Measurements from ENCODE around the gene VPS39. TPM values are rescaled to one million over a fixed set of nuclear protein-coding genes. Genes with fewer than 3 reads are reported as not detected.
A peak's percentile ranks its signal among the peaks of the same experiment; 100 is the strongest.
"Not testable (repeated sequence)": the region's sequence is repeated elsewhere in the genome, so short reads cannot be mapped to it uniquely, and the experiment has no call there.

The VPS39 gene
- total RNA-seq, 5 donors from 2014 or later (not counting 1 experiment from before 2014, with no cell fraction given): 98.5 to 113 (median 101) TPM

DNA sequence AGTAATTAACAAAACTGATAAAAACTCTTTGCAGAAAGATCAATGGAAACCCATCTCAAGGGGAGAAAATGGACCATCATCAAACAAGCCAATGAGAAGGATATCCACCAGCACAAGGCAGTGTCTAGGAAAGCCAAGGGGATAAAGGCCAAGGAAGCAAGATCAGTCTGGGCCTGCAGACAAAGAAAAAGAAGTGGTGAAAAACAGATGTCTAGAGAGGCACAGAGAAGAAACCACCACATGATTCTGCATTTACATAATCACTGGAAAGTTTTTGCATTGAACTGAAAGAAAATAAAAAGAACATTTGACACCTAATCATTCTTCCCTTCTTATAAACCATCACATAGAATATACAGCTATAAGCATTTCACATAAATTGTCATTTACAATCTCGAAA lies 23.0 kb upstream of the VPS39 start:
- no peak for ATAC-seq (replicated peaks in 1 of 4)
- 100% methylated on average over 1 of the region's 1 CpG for WGBS (ENCODE audit: insufficient coverage)
- H3K4me1 Mint-ChIP-seq: no peaks in the 10 kb centered on the region
- peaks cover 49% of the 10 kb centered on the region for H3K36me3 Mint-ChIP-seq
- ChIA-PET CTCF (interaction anchor here in 1 of 2 donors (0.6 to 0.7 kb wide), 2 partner anchors 13 to 1228 kb away, joined by 3 read pairs; no protein-coding TSS in a partner anchor), POLR2A (no interaction called here)
- H3K27ac ChIP-seq (ENCODE audit: low read length): no peak overlapping the region
- H3K27ac Mint-ChIP-seq: peak overlapping the region in 1 of 2 donors; percentile 65
- no peak overlapping the region for H3K4me3 ChIP-seq (ENCODE audit: control insufficient read depth in 1 of 2, extremely low read depth in 1 of 2, low read length in 1 of 2)
- H3K36me3 ChIP-seq (ENCODE audit: control insufficient read depth in 2 of 2, extremely low read depth in 1 of 2, insufficient read depth in 1 of 2, low read length in 1 of 2): peaks cover under 1 to 84% of the 10 kb centered on the region in 2 donors
- no peak for DNase-seq
- no peaks in the 10 kb centered on the region for H3K9me3 Mint-ChIP-seq
- no peaks in the 10 kb centered on the region for H3K27me3 Mint-ChIP-seq
- H3K4me1 ChIP-seq (ENCODE audit: control insufficient read depth in 1 of 2, extremely low read depth in 1 of 2, insufficient read depth in 2 of 2, low read length in 2 of 2): no peaks in the 10 kb centered on the region
- H3K9me3 ChIP-seq: no peaks in the 10 kb centered on the region
- no peak overlapping the region for H3K4me3 Mint-ChIP-seq
- no peaks in the 10 kb centered on the region for H3K27me3 ChIP-seq (replicated peaks in 1 of 2; ENCODE audit: control insufficient read depth in 2 of 2, extremely low read depth in 1 of 2, insufficient read depth in 2 of 2, low read length in 1 of 2)

DNA sequence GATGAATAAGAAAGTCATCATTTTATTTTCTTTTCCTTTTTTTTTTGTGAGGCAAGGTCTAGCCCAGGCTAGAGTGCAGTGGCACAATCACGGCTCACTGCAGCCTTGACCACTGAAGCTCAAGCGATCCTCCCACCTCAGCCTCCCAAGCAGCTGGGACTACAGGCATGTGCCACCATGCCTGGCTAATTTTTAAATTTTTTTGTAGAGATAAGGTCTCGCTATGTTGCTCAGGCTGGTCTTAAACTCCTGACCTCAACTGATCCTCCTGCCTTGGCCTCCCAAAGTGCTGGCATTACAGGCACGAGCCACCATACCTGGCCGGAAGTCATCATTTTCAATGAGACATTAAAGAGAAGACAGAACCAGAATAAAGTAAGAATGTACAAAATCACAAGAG lies 20.9 kb upstream of the VPS39 start:
- H3K36me3 ChIP-seq (ENCODE audit: control insufficient read depth in 2 of 2, extremely low read depth in 1 of 2, insufficient read depth in 1 of 2, low read length in 1 of 2): peaks cover 8 to 84% of the 10 kb centered on the region in 2 donors
- POLR2A ChIA-PET: not testable (repeated sequence)

DNA sequence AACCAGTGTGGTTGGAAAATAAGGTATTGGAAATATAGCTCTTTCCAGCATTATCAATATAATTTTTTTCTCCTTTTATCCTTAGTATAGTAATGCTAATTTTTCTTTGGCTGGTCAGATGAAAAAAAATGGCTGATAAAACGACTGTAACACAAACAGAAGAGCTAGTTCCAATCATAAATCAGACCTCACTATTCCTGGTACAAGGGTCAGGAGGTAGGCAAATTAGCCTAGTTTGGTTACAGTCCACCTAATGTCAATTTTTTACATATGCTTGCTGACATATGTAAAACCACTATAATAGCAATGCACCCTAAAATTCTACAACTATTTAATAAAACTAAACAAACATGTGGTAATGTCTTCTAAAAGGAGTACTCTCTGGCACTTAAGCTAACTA lies 19.9 kb upstream of the VPS39 start:
- H3K9me3 ChIP-seq: no peaks in the 10 kb centered on the region
- H3K36me3 ChIP-seq (ENCODE audit: control insufficient read depth in 2 of 2, extremely low read depth in 1 of 2, insufficient read depth in 1 of 2, low read length in 1 of 2): peaks cover 8 to 86% of the 10 kb centered on the region in 2 donors
- Mint-ChIP-seq H3K36me3 (peaks cover 53% of the 10 kb centered on the region), H3K4me1 (no peaks in the 10 kb centered on the region), H3K9me3 (no peaks in the 10 kb centered on the region), H3K27me3 (no peaks in the 10 kb centered on the region), H3K4me3 (no peak overlapping the region), H3K27ac (no peak overlapping the region)
- H3K27me3 ChIP-seq (replicated peaks in 1 of 2; ENCODE audit: control insufficient read depth in 2 of 2, extremely low read depth in 1 of 2, insufficient read depth in 2 of 2, low read length in 1 of 2): no peaks in the 10 kb centered on the region
- CTCF ChIA-PET: interaction anchor here in 1 of 2 donors (1.4 kb wide), 1 partner anchor 34 kb away, joined by 4 read pairs; no protein-coding TSS in a partner anchor
- DNase-seq (no peak), ATAC-seq (replicated peaks in 1 of 4) (no peak)
- POLR2A ChIA-PET: interaction anchor here (0.6 kb wide), 2 partner anchors 11 to 1821 kb away, joined by 4 to 5 read pairs; no protein-coding TSS in a partner anchor
- no peak overlapping the region for H3K27ac ChIP-seq (ENCODE audit: low read length)
- H3K4me1 ChIP-seq (ENCODE audit: control insufficient read depth in 1 of 2, extremely low read depth in 1 of 2, insufficient read depth in 2 of 2, low read length in 2 of 2): no peaks in the 10 kb centered on the region
- WGBS (ENCODE audit: insufficient coverage): no CpG with 5 or more reads among the region's 1 CpG
- H3K4me3 ChIP-seq (ENCODE audit: control insufficient read depth in 1 of 2, extremely low read depth in 1 of 2, low read length in 1 of 2): no peak overlapping the region

More for the DNA sequence above, 20.9 kb upstream of the VPS39 start:
- H3K27me3 ChIP-seq (replicated peaks in 1 of 2; ENCODE audit: control insufficient read depth in 2 of 2, extremely low read depth in 1 of 2, insufficient read depth in 2 of 2, low read length in 1 of 2); CTCF ChIA-PET; ATAC-seq (replicated peaks in 1 of 4); H3K9me3 Mint-ChIP-seq; H3K4me3 Mint-ChIP-seq; H3K4me3 ChIP-seq (ENCODE audit: control insufficient read depth in 1 of 2, extremely low read depth in 1 of 2, low read length in 1 of 2); H3K27me3 Mint-ChIP-seq; DNase-seq; H3K27ac ChIP-seq (ENCODE audit: low read length); H3K4me1 Mint-ChIP-seq; H3K4me1 ChIP-seq (ENCODE audit: control insufficient read depth in 1 of 2, extremely low read depth in 1 of 2, insufficient read depth in 2 of 2, low read length in 2 of 2); H3K9me3 ChIP-seq; H3K27ac Mint-ChIP-seq: not testable (repeated sequence)
- WGBS (ENCODE audit: insufficient coverage): 100% methylated on average over 1 of the region's 5 CpGs
- H3K36me3 Mint-ChIP-seq: peaks cover 50% of the 10 kb centered on the region

DNA sequence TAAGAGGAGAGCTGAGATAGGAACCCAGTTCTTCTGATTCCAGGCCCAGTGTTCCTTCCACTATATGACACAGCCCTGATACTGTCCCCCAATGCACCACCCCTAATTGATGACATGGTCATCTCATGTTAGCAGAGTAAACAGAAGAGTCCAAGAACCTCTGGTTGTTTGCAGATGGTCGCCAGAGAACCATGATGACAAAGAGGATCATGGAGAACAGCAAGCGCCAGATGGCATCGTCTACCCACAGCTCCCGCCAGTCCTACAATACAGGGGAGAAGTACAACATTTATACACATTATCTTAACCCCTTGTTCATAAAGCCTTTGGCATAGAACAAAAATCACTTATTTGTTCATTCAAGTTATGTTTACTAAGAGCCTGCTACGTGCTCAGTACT lies 18.5 kb upstream of the VPS39 start:
- Histone ChIP-seq H3K27ac (ENCODE audit: low read length) (no peak overlapping the region), H3K36me3 (ENCODE audit: control insufficient read depth in 2 of 2, extremely low read depth in 1 of 2, insufficient read depth in 1 of 2, low read length in 1 of 2) (peaks cover 8 to 82% of the 10 kb centered on the region in 2 donors), H3K9me3 (no peaks in the 10 kb centered on the region), H3K4me3 (ENCODE audit: control insufficient read depth in 1 of 2, extremely low read depth in 1 of 2, low read length in 1 of 2) (no peak overlapping the region), H3K27me3 (replicated peaks in 1 of 2; ENCODE audit: control insufficient read depth in 2 of 2, extremely low read depth in 1 of 2, insufficient read depth in 2 of 2, low read length in 1 of 2) (no peaks in the 10 kb centered on the region), H3K4me1 (ENCODE audit: control insufficient read depth in 1 of 2, extremely low read depth in 1 of 2, insufficient read depth in 2 of 2, low read length in 2 of 2) (no peaks in the 10 kb centered on the region)
- Mint-ChIP-seq H3K4me3 (no peak overlapping the region), H3K36me3 (peaks cover 45% of the 10 kb centered on the region), H3K4me1 (no peaks in the 10 kb centered on the region), H3K27me3 (no peaks in the 10 kb centered on the region), H3K27ac (no peak overlapping the region), H3K9me3 (no peaks in the 10 kb centered on the region)
- ChIA-PET CTCF (no interaction called here), POLR2A (no interaction called here)
- WGBS (ENCODE audit: insufficient coverage): 93% methylated on average over 4 of the region's 5 CpGs
- ATAC-seq (replicated peaks in 1 of 4): no peak
- no peak for DNase-seq

DNA sequence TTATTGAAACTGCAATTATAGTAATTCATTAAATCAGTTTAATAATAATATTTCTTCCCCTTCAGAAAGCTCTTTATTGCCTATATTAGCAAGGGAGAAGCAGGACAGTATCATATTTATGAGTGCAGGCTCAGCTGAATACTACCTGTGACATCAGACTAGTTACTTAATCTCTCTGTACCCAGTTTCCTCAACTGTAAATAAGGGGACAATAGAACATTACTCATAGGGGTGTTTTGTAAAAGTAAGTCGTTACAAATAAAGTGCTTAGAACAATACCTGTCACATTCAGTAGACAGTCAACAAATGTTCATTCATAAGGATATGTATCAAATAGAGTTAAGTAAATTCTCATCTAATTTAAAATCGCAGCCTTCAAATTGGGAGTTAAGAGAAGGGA lies 12.1 kb upstream of the VPS39 start:
- DNase-seq (no peak), ATAC-seq (replicated peaks in 1 of 4) (no peak)
- CTCF ChIA-PET: no interaction called here
- Mint-ChIP-seq H3K27me3 (no peaks in the 10 kb centered on the region), H3K4me3 (no peak overlapping the region), H3K36me3 (peaks cover 47% of the 10 kb centered on the region), H3K4me1 (no peaks in the 10 kb centered on the region), H3K27ac (no peak overlapping the region), H3K9me3 (no peaks in the 10 kb centered on the region)
- H3K27me3 ChIP-seq (replicated peaks in 1 of 2; ENCODE audit: control insufficient read depth in 2 of 2, extremely low read depth in 1 of 2, insufficient read depth in 2 of 2, low read length in 1 of 2): no peaks in the 10 kb centered on the region
- no peak overlapping the region for H3K4me3 ChIP-seq (ENCODE audit: control insufficient read depth in 1 of 2, extremely low read depth in 1 of 2, low read length in 1 of 2)
- WGBS (ENCODE audit: insufficient coverage): no CpG with 5 or more reads among the region's 2 CpGs
- POLR2A ChIA-PET: no interaction called here
- no peaks in the 10 kb centered on the region for H3K4me1 ChIP-seq (ENCODE audit: control insufficient read depth in 1 of 2, extremely low read depth in 1 of 2, insufficient read depth in 2 of 2, low read length in 2 of 2)
- no peak overlapping the region for H3K27ac ChIP-seq (ENCODE audit: low read length)
- peaks cover 0 to 58% of the 10 kb centered on the region in 2 donors for H3K36me3 ChIP-seq (ENCODE audit: control insufficient read depth in 2 of 2, extremely low read depth in 1 of 2, insufficient read depth in 1 of 2, low read length in 1 of 2)
- H3K9me3 ChIP-seq: no peaks in the 10 kb centered on the region

DNA sequence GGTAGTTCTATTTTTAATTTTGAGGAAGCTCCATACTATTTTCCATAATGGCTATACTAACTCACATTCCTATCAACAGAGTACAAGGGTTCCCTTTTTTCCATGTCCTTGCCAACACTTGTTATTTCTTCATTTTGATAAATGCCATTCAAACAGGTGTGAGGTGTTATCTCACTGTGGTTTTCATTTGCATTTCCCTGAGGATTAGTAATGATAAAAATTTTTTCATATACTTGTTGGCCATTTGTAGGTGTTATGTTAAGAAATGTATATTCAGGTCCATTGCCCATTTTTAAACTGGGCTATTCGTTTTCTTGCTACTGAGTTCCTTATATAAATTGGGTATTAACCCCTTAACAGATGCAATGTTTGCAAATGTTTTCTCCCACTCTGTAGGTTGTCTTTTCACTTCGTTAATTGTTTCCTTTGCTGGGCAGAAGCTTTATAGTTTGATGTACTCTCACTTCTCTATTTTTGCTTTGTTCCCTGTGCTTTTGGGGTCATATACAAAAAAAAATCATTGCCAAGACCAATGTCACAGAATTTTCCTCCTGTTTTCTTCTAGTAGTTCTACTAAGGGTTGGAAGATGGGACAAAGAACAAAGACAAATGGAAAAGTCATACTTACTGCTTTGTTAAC lies 11.0 kb upstream of the VPS39 start:
- peaks cover 4 to 49% of the 10 kb centered on the region in 2 donors for H3K36me3 ChIP-seq (ENCODE audit: control insufficient read depth in 2 of 2, extremely low read depth in 1 of 2, insufficient read depth in 1 of 2, low read length in 1 of 2)
- H3K4me1 ChIP-seq (ENCODE audit: control insufficient read depth in 1 of 2, extremely low read depth in 1 of 2, insufficient read depth in 2 of 2, low read length in 2 of 2): no peaks in the 10 kb centered on the region
- no peak overlapping the region for H3K4me3 Mint-ChIP-seq
- no peak for ATAC-seq (replicated peaks in 1 of 4)
- DNase-seq: no peak
- H3K9me3 Mint-ChIP-seq: no peaks in the 10 kb centered on the region
- CTCF ChIA-PET: no interaction called here
- no CpG with 5 or more reads among the region's 2 CpGs for WGBS (ENCODE audit: insufficient coverage)
- POLR2A ChIA-PET: interaction anchor here in 1 of 2 donors (0.6 kb wide), 1 partner anchor 1296 kb away, joined by 3 read pairs; no protein-coding TSS in a partner anchor
- no peaks in the 10 kb centered on the region for H3K27me3 ChIP-seq (replicated peaks in 1 of 2; ENCODE audit: control insufficient read depth in 2 of 2, extremely low read depth in 1 of 2, insufficient read depth in 2 of 2, low read length in 1 of 2)
- H3K27me3 Mint-ChIP-seq: no peaks in the 10 kb centered on the region
- H3K27ac ChIP-seq (ENCODE audit: low read length): no peak overlapping the region
- peaks cover 41% of the 10 kb centered on the region for H3K36me3 Mint-ChIP-seq
- H3K4me3 ChIP-seq (ENCODE audit: control insufficient read depth in 1 of 2, extremely low read depth in 1 of 2, low read length in 1 of 2): no peak overlapping the region
- H3K27ac Mint-ChIP-seq: peak overlapping the region in 1 of 2 donors; percentile 1
- no peaks in the 10 kb centered on the region for H3K9me3 ChIP-seq
- H3K4me1 Mint-ChIP-seq: peaks cover 0 to 5% (median 0%) of the 10 kb centered on the region in 3 donors
